Adrenal gland (tissue), 5 donors: Measurements from ENCODE around the gene PCDHGA8.
"Not testable (repeated sequence)": the region's sequence is repeated elsewhere in the genome, so short reads cannot be mapped to it uniquely, and the experiment has no call there.

Source experiments
- POLR2A ChIP-seq, 2 donors: fragments of 450-650 bp; IDR thresholded peaks; one replicate each; pipeline ENCODE4 v1.6.1; 2017; ENCODE audit warnings: antibody characterized with exemption in 2 of 2, mild to moderate bottlenecking in 2 of 2, moderate library complexity in 1 of 2
- TF ChIP-seq, protein P1 (sequence below), 6 experiments: fragments of 450-650 bp in 4 of 6; fragments of 200-600 bp in 2 of 6; sonication (generic) in 1 of 6; IDR thresholded peaks; 1 replicate in 5 of 6; 2 replicates in 1 of 6; pipeline versions ENCODE4 v1.5.1 to v1.8.0; 2016 to 2021; ENCODE audit warnings: antibody characterized with exemption in 6 of 6, mild to moderate bottlenecking in 2 of 6, moderate library complexity in 1 of 6
- donor health status: DM: no; HTN: no; CAD: no.

DNA sequence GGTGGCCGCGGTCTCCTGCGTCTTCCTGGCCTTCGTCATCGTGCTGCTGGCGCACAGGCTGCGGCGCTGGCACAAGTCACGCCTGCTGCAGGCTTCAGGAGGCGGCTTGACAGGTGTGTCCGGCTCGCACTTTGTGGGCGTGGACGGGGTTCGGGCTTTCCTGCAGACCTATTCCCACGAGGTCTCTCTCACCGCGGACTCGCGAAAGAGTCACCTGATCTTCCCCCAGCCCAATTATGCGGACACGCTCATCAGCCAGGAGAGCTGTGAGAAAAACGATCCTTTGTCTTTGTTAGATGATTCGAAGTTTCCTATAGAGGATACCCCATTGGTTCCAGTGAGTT lies 22.8 kb downstream of the PCDHGA8 start:
- not testable (repeated sequence) for TF ChIP-seq POLR2A (IDR thresholded peaks at IDR 0.05)
- TF ChIP-seq, protein P1, sequence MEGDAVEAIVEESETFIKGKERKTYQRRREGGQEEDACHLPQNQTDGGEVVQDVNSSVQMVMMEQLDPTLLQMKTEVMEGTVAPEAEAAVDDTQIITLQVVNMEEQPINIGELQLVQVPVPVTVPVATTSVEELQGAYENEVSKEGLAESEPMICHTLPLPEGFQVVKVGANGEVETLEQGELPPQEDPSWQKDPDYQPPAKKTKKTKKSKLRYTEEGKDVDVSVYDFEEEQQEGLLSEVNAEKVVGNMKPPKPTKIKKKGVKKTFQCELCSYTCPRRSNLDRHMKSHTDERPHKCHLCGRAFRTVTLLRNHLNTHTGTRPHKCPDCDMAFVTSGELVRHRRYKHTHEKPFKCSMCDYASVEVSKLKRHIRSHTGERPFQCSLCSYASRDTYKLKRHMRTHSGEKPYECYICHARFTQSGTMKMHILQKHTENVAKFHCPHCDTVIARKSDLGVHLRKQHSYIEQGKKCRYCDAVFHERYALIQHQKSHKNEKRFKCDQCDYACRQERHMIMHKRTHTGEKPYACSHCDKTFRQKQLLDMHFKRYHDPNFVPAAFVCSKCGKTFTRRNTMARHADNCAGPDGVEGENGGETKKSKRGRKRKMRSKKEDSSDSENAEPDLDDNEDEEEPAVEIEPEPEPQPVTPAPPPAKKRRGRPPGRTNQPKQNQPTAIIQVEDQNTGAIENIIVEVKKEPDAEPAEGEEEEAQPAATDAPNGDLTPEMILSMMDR (IDR thresholded peaks at IDR 0.05) = not testable (repeated sequence)
